Upper lobe of left lung (tissue), 6 donors: ENCODE results near the gene CAMTA2. TPM values are rescaled to one million over a fixed set of nuclear protein-coding genes. Genes with fewer than 3 reads are reported as not detected.

Experiments used
- ATAC-seq, 2 donors: fragments of 200-7000 bp; cut with Tn5 transposase; one replicate each; pipeline ENCODE4 v1.9.1; 2022; ENCODE audit warnings: mild to moderate bottlenecking in 2 of 2, moderate library complexity in 2 of 2; ENCODE audit not compliant: low FRiP score in 2 of 2
- DNase-seq, 2 donors: peaks; one replicate each; pipeline ENCODE4 v3.0.0-alpha.2; 2019 to 2020
- H3K27ac ChIP-seq, 4 donors: fragments of 200-600 bp; sonication (generic); one replicate each; pipeline ENCODE4 v1.5.1; 2016 to 2019
- H3K27me3 ChIP-seq, 4 donors: fragments of 200-600 bp; sonication (generic); one replicate each; pipeline ENCODE4 v1.5.1; 2017 to 2019
- H3K36me3 ChIP-seq, 4 donors: fragments of 200-600 bp; sonication (generic); one replicate each; pipeline ENCODE4 v1.5.1; 2016 to 2019
- H3K4me1 ChIP-seq, 4 donors: fragments of 200-600 bp; sonication (generic); one replicate each; pipeline ENCODE4 v1.5.1; 2018 to 2019
- H3K4me3 ChIP-seq, 4 donors: fragments of 200-600 bp; sonication (generic); one replicate each; pipeline ENCODE4 v1.5.1; 2017 to 2019; ENCODE audit warnings: mild to moderate bottlenecking in 2 of 4, moderate library complexity in 1 of 4
- H3K9me3 ChIP-seq, 4 donors: fragments of 200-600 bp; sonication (generic); one replicate each; pipeline ENCODE4 v1.5.1; 2018 to 2019
- CTCF ChIP-seq, 6 experiments: fragments of 450-650 bp in 4 of 6; fragments of 200-600 bp in 2 of 6; sonication (generic) in 2 of 6; IDR thresholded peaks; one replicate each; pipeline ENCODE4 v1.5.1; 2016 to 2019; ENCODE audit warnings: antibody characterized with exemption in 6 of 6
- EP300 ChIP-seq, 4 donors: sonication (generic); formaldehyde crosslinking; IDR thresholded peaks; one replicate each; pipeline ENCODE4 v1.5.1; 2017; ENCODE audit warnings: antibody characterized with exemption in 4 of 4, control low read depth in 2 of 4
- POLR2A ChIP-seq, 4 donors: fragments of 450-650 bp; IDR thresholded peaks; one replicate each; pipeline ENCODE4 v1.5.1; 2016 to 2017; ENCODE audit warnings: antibody characterized with exemption in 4 of 4, mild to moderate bottlenecking in 2 of 4
- POLR2AphosphoS5 ChIP-seq, 2 donors: sonication (generic); formaldehyde crosslinking; IDR thresholded peaks; one replicate each; pipeline ENCODE4 v1.5.1; 2017; ENCODE audit warnings: antibody characterized with exemption in 2 of 2
- WGBS, 2 donors: methylation state at CpG; one replicate each; pipeline ENCODE4 v1.1.5; 2017 to 2018; 5-methylcytosine and 5-hydroxymethylcytosine counted together
- total RNA-seq, 6 donors: library from RNA; depleted of rRNA in 4 of 6; stranded (reverse); fragments of >200 nt in 4 of 6; gene quantifications; one replicate each; pipeline versions ENCODE4 v1.1.0 to v1.2.1, GENCODE V29; 2016 to 2021
- donor health status: DM: no; HTN: no; CAD: no; lungs with moderate emphysema.
- donor health status: DM: no; HTN: yes; CAD: no; lungs with severe emphysema.

Gene CAMTA2
- total RNA-seq, 6 donors from 2014 or later = 27.1 to 162 (median 50.8) TPM

- H3K36me3 ChIP-seq = peaks cover 28 to 67% (median 63%) of the 10 kb centered on the region in 4 donors
- ATAC-seq = no peak
- TF ChIP-seq EP300 (IDR thresholded peaks at IDR 0.05) (no peak), POLR2A (IDR thresholded peaks at IDR 0.05) (no peak)
- H3K9me3 ChIP-seq = no peaks in the 10 kb centered on the region
- DNase-seq = no peak
- WGBS, 2 donors = 95 to 96% methylated on average over 9 to 20 of the region's 20 CpGs
- H3K27ac ChIP-seq = no peak overlapping the region
- no peak overlapping the region for H3K4me3 ChIP-seq
- peaks cover 18 to 24% (median 23%) of the 10 kb centered on the region in 4 donors for H3K4me1 ChIP-seq
- H3K27me3 ChIP-seq = no peaks in the 10 kb centered on the region
These were observed 14.8 kb upstream of the CAMTA2 start for GRCh38 chr17:5002121-5002788.

GRCh38 chr17:5000237-5000639, 12.8 kb upstream of the CAMTA2 start:
- WGBS, 2 donors = 63 to 73% methylated on average over 7 to 11 of the region's 11 CpGs
- Histone ChIP-seq H3K27me3 (no peaks in the 10 kb centered on the region), H3K4me1 (peaks cover 24 to 31% (median 30%) of the 10 kb centered on the region in 4 donors), H3K36me3 (peaks cover 24 to 48% (median 43%) of the 10 kb centered on the region in 4 donors), H3K4me3 (peak overlapping the region in 3 of 4 donors; percentile 92 to 100 (median 99)), H3K9me3 (no peaks in the 10 kb centered on the region), H3K27ac (peak overlapping the region in 3 of 4 donors; percentile 57 to 97 (median 88))
- TF ChIP-seq CTCF (IDR thresholded peaks at IDR 0.05) = no peak
- TF ChIP-seq POLR2AphosphoS5 (IDR thresholded peaks at IDR 0.05) = peak in 1 of 2 donors; percentile 28
- peak in 1 of 4 donors; percentile 17 for TF ChIP-seq POLR2A (IDR thresholded peaks at IDR 0.05)
- TF ChIP-seq EP300 (IDR thresholded peaks at IDR 0.05) = no peak
- ATAC-seq (peak in 1 of 2 donors; percentile 5), DNase-seq (peak; percentile 79)

GRCh38 chr17:4999430-5000093, 12.1 kb upstream of the CAMTA2 start:
- H3K4me3 ChIP-seq = peak overlapping the region in 3 of 4 donors; percentile 92 to 100 (median 99)
- 61 to 68% methylated on average over 11 to 12 of the region's 12 CpGs for WGBS, 2 donors

GRCh38 chr17:4998732-4999429, 11.4 kb upstream of the CAMTA2 start:
- peak overlapping the region; percentile 88 to 97 (median 95) for H3K27ac ChIP-seq
- peaks cover 11 to 34% (median 29%) of the 10 kb centered on the region in 4 donors for H3K36me3 ChIP-seq
- DNase-seq (peak in 1 of 2 donors; percentile 42), ATAC-seq (no peak)
- peak overlapping the region; percentile 92 to 100 (median 97) for H3K4me3 ChIP-seq
- peaks cover 24 to 31% (median 30%) of the 10 kb centered on the region in 4 donors for H3K4me1 ChIP-seq
- TF ChIP-seq EP300 (IDR thresholded peaks at IDR 0.05) = no peak
- TF ChIP-seq POLR2AphosphoS5 (IDR thresholded peaks at IDR 0.05) = no peak
- no peaks in the 10 kb centered on the region for H3K9me3 ChIP-seq
- 23 to 32% methylated on average over 12 of the region's 14 CpGs for WGBS, 2 donors
- H3K27me3 ChIP-seq = no peaks in the 10 kb centered on the region

More at GRCh38 chr17:4999430-5000093, 12.1 kb upstream of the CAMTA2 start:
- TF ChIP-seq CTCF (IDR thresholded peaks at IDR 0.05) (no peak), EP300 (IDR thresholded peaks at IDR 0.05) (no peak), POLR2A (IDR thresholded peaks at IDR 0.05) (no peak), POLR2AphosphoS5 (IDR thresholded peaks at IDR 0.05) (no peak)
- Histone ChIP-seq H3K9me3 (no peaks in the 10 kb centered on the region), H3K27ac (peak overlapping the region; percentile 57 to 97 (median 92)), H3K4me1 (peaks cover 24 to 31% (median 30%) of the 10 kb centered on the region in 4 donors), H3K36me3 (peaks cover 17 to 41% (median 36%) of the 10 kb centered on the region in 4 donors), H3K27me3 (no peaks in the 10 kb centered on the region)
- DNase-seq = no peak
- no peak for ATAC-seq

GRCh38 chr17:4998027-4998731, 10.7 kb upstream of the CAMTA2 start:
- WGBS, 2 donors = 2 to 3% methylated on average over 12 to 18 of the region's 55 CpGs
- H3K4me1 ChIP-seq = peaks cover 24 to 31% (median 30%) of the 10 kb centered on the region in 4 donors
- peak overlapping the region; percentile 88 to 97 (median 95) for H3K27ac ChIP-seq
- peaks cover 5 to 27% (median 22%) of the 10 kb centered on the region in 4 donors for H3K36me3 ChIP-seq
- no peaks in the 10 kb centered on the region for H3K27me3 ChIP-seq
- peak overlapping the region; percentile 92 to 100 (median 97) for H3K4me3 ChIP-seq
- TF ChIP-seq POLR2AphosphoS5 (IDR thresholded peaks at IDR 0.05) (peak in 1 of 2 donors; percentile 14), EP300 (IDR thresholded peaks at IDR 0.05) (no peak)
- peak; percentile 1 to 15 for ATAC-seq
- peak; percentile 43 to 93 for DNase-seq
- H3K9me3 ChIP-seq = no peaks in the 10 kb centered on the region
